Measurements from ENCODE around the gene SLC49A3. TPM values are rescaled to one million over a fixed set of nuclear protein-coding genes. Genes with fewer than 3 reads are reported as not detected.
A peak's percentile ranks its signal among the peaks of the same experiment; 100 is the strongest.

The SLC49A3 gene
- total RNA-seq, 1 experiment from 2014 or later = 5.5 TPM

DNA sequence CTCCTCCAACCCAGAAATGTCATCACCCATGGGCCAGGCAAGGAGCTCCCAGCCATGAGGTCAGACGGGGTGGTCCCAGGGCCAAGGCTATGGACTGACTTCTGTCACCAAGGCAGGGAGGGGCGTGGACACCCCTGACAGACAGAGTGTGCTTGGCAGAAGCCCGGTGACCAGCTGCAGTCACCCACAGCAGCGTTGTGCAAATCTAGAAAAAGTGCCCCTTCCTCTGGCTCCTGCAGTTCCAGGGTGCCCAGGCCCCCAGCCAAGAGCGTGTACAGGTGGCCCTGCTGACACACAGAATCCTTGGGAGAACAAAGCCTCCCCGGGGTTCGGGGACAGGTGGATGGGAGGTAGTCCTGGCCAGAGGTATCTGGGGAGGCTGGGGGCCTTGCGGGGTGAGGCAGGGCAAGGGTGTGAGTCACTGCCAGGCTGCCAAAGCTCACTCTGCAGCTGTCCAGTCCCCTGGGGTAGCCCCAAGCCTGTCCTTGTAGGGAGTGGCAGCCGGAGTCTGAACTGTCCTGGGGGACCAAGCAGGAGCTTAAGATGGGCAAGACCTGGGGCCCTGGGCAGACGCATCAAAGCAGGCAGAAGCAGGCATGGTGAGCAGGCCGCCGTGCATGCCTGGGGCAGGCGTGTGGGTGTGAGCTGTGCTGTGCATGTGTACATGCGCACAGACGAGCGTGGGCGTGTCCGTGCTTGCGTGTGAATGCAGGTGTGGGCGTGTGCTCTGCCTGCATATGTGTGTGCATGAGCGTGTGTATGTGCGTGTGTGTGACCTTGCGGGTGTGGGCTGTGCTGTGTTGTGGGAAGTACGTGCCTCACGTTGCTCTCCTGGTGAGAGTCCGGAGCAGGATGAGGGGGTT lies 11.3 kb downstream of the SLC49A3 start:
- H3K9ac ChIP-seq (ENCODE audit: low read length) = peak overlapping the region; percentile 41
- no peaks in the 10 kb centered on the region for H3K9me2 ChIP-seq (ENCODE audit: insufficient read depth)
- ChIA-PET POLR2A (no interaction called here), CTCF (interaction anchor here (1.0 kb wide), 1 partner anchor 9 kb away, joined by 5 read pairs; no protein-coding TSS in a partner anchor), RAD21 (ENCODE audit: low non-redundant PET in 1 of 2, low total read pairs in 2 of 2, uncharacterized antibody in 2 of 2, unreplicated experiment in 2 of 2) (no interaction called here)
- H3K27me3 ChIP-seq (ENCODE audit: insufficient read depth, low read length) = no peaks in the 10 kb centered on the region
- no peaks in the 10 kb centered on the region for H4K20me1 ChIP-seq (ENCODE audit: insufficient read depth)
- H3K4me1 ChIP-seq (ENCODE audit: control insufficient read depth in 1 of 2, insufficient read depth in 2 of 2, low read length in 2 of 2) = peaks cover 28 to 60% of the 10 kb centered on the region in 2 experiments
- DNase-seq (ENCODE audit: low read depth, low spot score) (peak; percentile 45), ATAC-seq (peak; percentile 53)
- H2AFZ ChIP-seq (ENCODE audit: low read depth, low read length, poor library complexity, severe bottlenecking) = no peak overlapping the region
- H3K27ac ChIP-seq (ENCODE audit: low read depth, low read length) = peak overlapping the region; percentile 14; the same call in 1 of the 2 replicates
- peak overlapping the region in 1 of 2 experiments; percentile 17; a peak in 1 of 4 replicates for H3K4me3 ChIP-seq (replicated peaks in 1 of 2; ENCODE audit: low read depth in 1 of 2, low read length in 2 of 2)
- H3K36me3 ChIP-seq (ENCODE audit: control insufficient read depth in 1 of 2, insufficient read depth in 2 of 2, low read length in 2 of 2) = peaks cover 0 to 6% of the 10 kb centered on the region in 2 experiments; a peak in 1 of 4 replicates
- intact Hi-C loops (cut with micrococcal nuclease) = loop anchor here (10.0 kb wide), 1 partner anchor 203 kb away; no protein-coding TSS in a partner anchor
- no peaks in the 10 kb centered on the region for H3K9me3 ChIP-seq (ENCODE audit: control insufficient read depth in 1 of 2, insufficient read depth in 1 of 2, low read depth in 1 of 2, low read length in 2 of 2)
- H3K79me2 ChIP-seq (ENCODE audit: insufficient read depth, low read length) = peaks cover 18% of the 10 kb centered on the region
- BruUV-seq (replicated peaks) = no TSS peak
- TF ChIP-seq ZNF274 (IDR thresholded peaks at IDR 0.05; ENCODE audit: low read depth, low read length) (no peak), POLR2AphosphoS5 (IDR thresholded peaks at IDR 0.05; ENCODE audit: low read depth, low read length) (peak; percentile 66)
- H3K4me2 ChIP-seq (ENCODE audit: low read length) = peak overlapping the region; percentile 60

DNA sequence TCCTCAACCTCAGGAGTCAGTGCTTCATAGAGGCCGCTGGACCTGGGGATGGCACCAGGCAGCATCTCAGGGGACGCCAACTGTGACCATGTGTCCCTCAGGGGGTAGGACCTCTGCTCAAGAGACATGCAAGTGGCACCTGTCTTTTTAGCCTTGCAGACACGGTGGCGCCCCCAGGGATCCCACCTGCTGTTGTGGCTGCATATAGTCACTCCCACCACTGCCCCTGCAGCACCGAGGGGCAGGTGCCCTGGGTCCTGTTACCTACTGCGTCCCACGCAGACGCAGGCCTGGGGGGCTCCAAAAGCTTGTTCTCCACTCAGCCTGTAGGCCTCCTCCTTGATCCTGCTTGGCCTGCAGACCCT lies 12.1 kb downstream of the SLC49A3 start:
- CTCF ChIA-PET = no interaction called here
- Histone ChIP-seq H3K9me2 (ENCODE audit: insufficient read depth) (no peaks in the 10 kb centered on the region), H3K27me3 (ENCODE audit: insufficient read depth, low read length) (no peaks in the 10 kb centered on the region), H3K27ac (ENCODE audit: low read depth, low read length) (peak overlapping the region; percentile 3; the same call in 1 of the 2 replicates), H2AFZ (ENCODE audit: low read depth, low read length, poor library complexity, severe bottlenecking) (no peak overlapping the region), H3K9ac (ENCODE audit: low read length) (no peak overlapping the region), H3K4me2 (ENCODE audit: low read length) (no peak overlapping the region), H3K4me1 (ENCODE audit: control insufficient read depth in 1 of 2, insufficient read depth in 2 of 2, low read length in 2 of 2) (peaks cover 24 to 55% of the 10 kb centered on the region in 2 experiments), H4K20me1 (ENCODE audit: insufficient read depth) (no peaks in the 10 kb centered on the region), H3K36me3 (ENCODE audit: control insufficient read depth in 1 of 2, insufficient read depth in 2 of 2, low read length in 2 of 2) (peaks cover 5 to 14% of the 10 kb centered on the region in 2 experiments), H3K4me3 (replicated peaks in 1 of 2; ENCODE audit: low read depth in 1 of 2, low read length in 2 of 2) (no peak overlapping the region), H3K9me3 (ENCODE audit: control insufficient read depth in 1 of 2, insufficient read depth in 1 of 2, low read depth in 1 of 2, low read length in 2 of 2) (no peaks in the 10 kb centered on the region), H3K79me2 (ENCODE audit: insufficient read depth, low read length) (peaks cover 26% of the 10 kb centered on the region)
- POLR2A ChIA-PET = no interaction called here
- intact Hi-C loops (cut with micrococcal nuclease) = loop anchor here (10.0 kb wide), 1 partner anchor 202 kb away; no protein-coding TSS in a partner anchor
- ATAC-seq (no peak), DNase-seq (ENCODE audit: low read depth, low spot score) (no peak)
- BruUV-seq (replicated peaks) = no TSS peak
- RAD21 ChIA-PET (ENCODE audit: low non-redundant PET in 1 of 2, low total read pairs in 2 of 2, uncharacterized antibody in 2 of 2, unreplicated experiment in 2 of 2) = no interaction called here
- TF ChIP-seq ZFX (IDR thresholded peaks at IDR 0.05) (no peak), FOSL1 (IDR thresholded peaks at IDR 0.05; ENCODE audit: low read depth) (no peak), EZH2phosphoT487 (IDR thresholded peaks at IDR 0.05; ENCODE audit: borderline replicate concordance) (no peak), EZH2 (IDR thresholded peaks at IDR 0.05) (no peak), CBX3 (IDR thresholded peaks at IDR 0.05; ENCODE audit: low read depth) (no peak)
- TF ChIP-seq, protein P1, sequence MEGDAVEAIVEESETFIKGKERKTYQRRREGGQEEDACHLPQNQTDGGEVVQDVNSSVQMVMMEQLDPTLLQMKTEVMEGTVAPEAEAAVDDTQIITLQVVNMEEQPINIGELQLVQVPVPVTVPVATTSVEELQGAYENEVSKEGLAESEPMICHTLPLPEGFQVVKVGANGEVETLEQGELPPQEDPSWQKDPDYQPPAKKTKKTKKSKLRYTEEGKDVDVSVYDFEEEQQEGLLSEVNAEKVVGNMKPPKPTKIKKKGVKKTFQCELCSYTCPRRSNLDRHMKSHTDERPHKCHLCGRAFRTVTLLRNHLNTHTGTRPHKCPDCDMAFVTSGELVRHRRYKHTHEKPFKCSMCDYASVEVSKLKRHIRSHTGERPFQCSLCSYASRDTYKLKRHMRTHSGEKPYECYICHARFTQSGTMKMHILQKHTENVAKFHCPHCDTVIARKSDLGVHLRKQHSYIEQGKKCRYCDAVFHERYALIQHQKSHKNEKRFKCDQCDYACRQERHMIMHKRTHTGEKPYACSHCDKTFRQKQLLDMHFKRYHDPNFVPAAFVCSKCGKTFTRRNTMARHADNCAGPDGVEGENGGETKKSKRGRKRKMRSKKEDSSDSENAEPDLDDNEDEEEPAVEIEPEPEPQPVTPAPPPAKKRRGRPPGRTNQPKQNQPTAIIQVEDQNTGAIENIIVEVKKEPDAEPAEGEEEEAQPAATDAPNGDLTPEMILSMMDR (IDR thresholded peaks at IDR 0.05 in 2 of 3, conservative IDR thresholded peaks at IDR 0.05 in 1 of 3; ENCODE audit: borderline replicate concordance in 1 of 3, insufficient read depth in 1 of 3, low read depth in 2 of 3, low read length in 2 of 3) = no peak
- TF ChIP-seq, protein P2, sequence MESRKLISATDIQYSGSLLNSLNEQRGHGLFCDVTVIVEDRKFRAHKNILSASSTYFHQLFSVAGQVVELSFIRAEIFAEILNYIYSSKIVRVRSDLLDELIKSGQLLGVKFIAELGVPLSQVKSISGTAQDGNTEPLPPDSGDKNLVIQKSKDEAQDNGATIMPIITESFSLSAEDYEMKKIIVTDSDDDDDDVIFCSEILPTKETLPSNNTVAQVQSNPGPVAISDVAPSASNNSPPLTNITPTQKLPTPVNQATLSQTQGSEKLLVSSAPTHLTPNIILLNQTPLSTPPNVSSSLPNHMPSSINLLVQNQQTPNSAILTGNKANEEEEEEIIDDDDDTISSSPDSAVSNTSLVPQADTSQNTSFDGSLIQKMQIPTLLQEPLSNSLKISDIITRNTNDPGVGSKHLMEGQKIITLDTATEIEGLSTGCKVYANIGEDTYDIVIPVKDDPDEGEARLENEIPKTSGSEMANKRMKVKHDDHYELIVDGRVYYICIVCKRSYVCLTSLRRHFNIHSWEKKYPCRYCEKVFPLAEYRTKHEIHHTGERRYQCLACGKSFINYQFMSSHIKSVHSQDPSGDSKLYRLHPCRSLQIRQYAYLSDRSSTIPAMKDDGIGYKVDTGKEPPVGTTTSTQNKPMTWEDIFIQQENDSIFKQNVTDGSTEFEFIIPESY (IDR thresholded peaks at IDR 0.05; ENCODE audit: extremely low read depth, insufficient replicate concordance, low read length) = no peak
- TF ChIP-seq, protein P3, sequence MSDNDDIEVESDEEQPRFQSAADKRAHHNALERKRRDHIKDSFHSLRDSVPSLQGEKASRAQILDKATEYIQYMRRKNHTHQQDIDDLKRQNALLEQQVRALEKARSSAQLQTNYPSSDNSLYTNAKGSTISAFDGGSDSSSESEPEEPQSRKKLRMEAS (IDR thresholded peaks at IDR 0.05) = no peak

All from HCT116 (cell line).